PC-9 (cell line): ENCODE results near the gene C7orf33. TPM values are rescaled to one million over a fixed set of nuclear protein-coding genes. Genes with fewer than 3 reads are reported as not detected.
A peak's percentile ranks its signal among the peaks of the same experiment; 100 is the strongest.

Experiments used
- BruUV-seq: library from RNA; stranded (reverse); fragments of 400-500 nt; replicated peaks from 2 replicates; lab custom pipeline; 2021; lab: Mats Ljungman, UMichigan
- CTCF ChIA-PET: fragments of 300-600 bp; sonication (Branson Sonifier 250); formaldehyde crosslinking; loops from one replicate; lab custom pipeline; 2022; ENCODE audit warnings: antibody characterized with exemption; lab: Charles Lee
- POLR2A ChIA-PET: fragments of 300-600 bp; sonication (Branson Sonifier 250); formaldehyde crosslinking; loops from one replicate; lab custom pipeline; 2022; ENCODE audit warnings: antibody characterized with exemption; ENCODE audit not compliant: unreplicated experiment; lab: Charles Lee
- DNase-seq, 2 experiments: peaks; one replicate each; pipeline versions ENCODE4 v3.0.0 to v3.0.0-alpha.2; 2015 to 2022; ENCODE audit warnings: mixed read lengths in 1 of 2
- H2AFZ ChIP-seq: fragments of 200-600 bp; sonication (generic); 2 replicates; pipeline ENCODE4 v1.8.1; 2017; ENCODE audit warnings: antibody characterized with exemption
- H3F3A ChIP-seq: fragments of 200-600 bp; sonication (generic); 2 replicates; pipeline ENCODE4 v1.8.1; 2017; ENCODE audit warnings: antibody characterized with exemption, mild to moderate bottlenecking, low read depth; ENCODE audit not compliant: insufficient read depth
- H3K27ac ChIP-seq: fragments of 200-600 bp; sonication (generic); 2 replicates; pipeline ENCODE4 v1.6.1; 2016; ENCODE audit warnings: mixed run types
- H3K27me3 ChIP-seq: fragments of 200-600 bp; sonication (generic); 2 replicates; pipeline ENCODE4 v1.6.1; 2016; ENCODE audit warnings: low read depth, mixed run types; ENCODE audit not compliant: insufficient read depth
- H3K36me3 ChIP-seq: fragments of 200-600 bp; sonication (generic); 2 replicates; pipeline ENCODE4 v1.6.1; 2016; ENCODE audit warnings: low read depth, mixed run types
- H3K4me1 ChIP-seq: fragments of 200-600 bp; sonication (generic); replicated peaks from 2 replicates; pipeline ENCODE4 v1.6.1; 2016; ENCODE audit warnings: mixed run types; ENCODE audit not compliant: insufficient read depth
- H3K4me2 ChIP-seq: fragments of 200-600 bp; sonication (generic); 2 replicates; pipeline ENCODE4 v1.6.1; 2017; ENCODE audit warnings: mixed run types
- H3K4me3 ChIP-seq: fragments of 200-600 bp; sonication (generic); 2 replicates; pipeline ENCODE4 v1.6.1; 2016; ENCODE audit warnings: mixed run types
- H3K79me2 ChIP-seq: fragments of 200-600 bp; sonication (generic); 2 replicates; pipeline ENCODE4 v1.6.1; 2017; ENCODE audit warnings: low read depth, mixed run types
- H3K9me2 ChIP-seq: fragments of 200-600 bp; sonication (generic); 2 replicates; pipeline ENCODE4 v1.8.1; 2017; ENCODE audit warnings: mild to moderate bottlenecking; ENCODE audit not compliant: insufficient read depth
- H3K9me3 ChIP-seq: fragments of 200-600 bp; sonication (generic); 2 replicates; pipeline ENCODE4 v1.8.1; 2016; ENCODE audit warnings: low read depth; ENCODE audit not compliant: insufficient read depth
- H4K20me1 ChIP-seq: fragments of 200-600 bp; sonication (generic); 2 replicates; pipeline ENCODE4 v1.8.1; 2017; ENCODE audit not compliant: insufficient read depth
- EZH2 ChIP-seq: fragments of 200-600 bp; sonication (generic); IDR thresholded peaks from 2 replicates; pipeline ENCODE4 v1.8.0; 2017; ENCODE audit warnings: antibody characterized with exemption, low read depth
- intact Hi-C: fragments of 100-400 bp; cut with micrococcal nuclease; formaldehyde crosslinking; loops from one replicate; pipeline ENCODE4 v1.10.0; 2022; ENCODE audit not compliant: unreplicated experiment
- total RNA-seq: library from RNA; stranded (reverse); gene quantifications from 2 replicates; pipeline ENCODE4 v1.2.3, GENCODE V29; 2021
- TF ChIP-seq, protein P1 (sequence below): fragments of 200-600 bp; sonication (generic); conservative IDR thresholded peaks from 2 replicates; pipeline ENCODE4 v1.6.1; 2017; ENCODE audit warnings: mixed run types, antibody characterized with exemption, mild to moderate bottlenecking, moderate library complexity

C7orf33 gene
- total RNA-seq, 1 experiment from 2014 or later, result not detected

DNA sequence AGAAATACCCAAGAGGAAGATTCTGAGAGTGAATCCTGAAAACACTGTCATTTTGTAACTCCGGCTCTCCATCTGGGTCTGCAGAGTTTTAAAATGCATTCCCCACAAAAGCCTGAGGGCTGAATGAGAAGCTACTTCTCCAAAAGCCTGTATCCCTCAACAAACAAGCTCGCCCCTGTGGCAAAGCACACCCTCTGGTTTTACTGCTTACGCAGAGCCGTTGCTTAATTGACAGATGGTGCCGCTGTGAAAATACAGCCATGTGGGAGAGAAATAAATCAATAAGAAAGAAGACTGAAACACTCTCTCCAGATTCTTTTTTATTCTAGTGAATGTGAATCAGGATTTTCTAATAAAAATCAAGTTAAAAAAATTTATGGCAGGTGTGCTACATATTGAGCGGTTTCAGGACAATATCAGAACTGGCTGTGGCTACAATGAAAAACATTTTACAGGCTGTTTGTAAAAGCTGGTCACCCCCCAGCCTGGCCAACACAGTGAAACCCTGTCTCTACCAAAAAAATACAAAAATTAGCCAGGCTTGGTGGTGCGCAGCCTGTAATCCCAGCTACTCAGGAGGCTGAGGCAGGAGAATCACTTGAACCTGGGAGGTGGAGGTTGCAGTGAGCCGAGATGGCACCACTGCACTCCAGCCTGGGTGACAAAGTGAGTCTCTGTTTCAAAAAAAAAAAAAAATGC, 32.5 kb downstream of the C7orf33 start:
- DNase-seq, result peak in 1 of 2 experiments; percentile 5
- ChIA-PET POLR2A (no interaction called here), CTCF (no interaction called here)
- no TSS peak for BruUV-seq
- no peaks in the 10 kb centered on the region for H4K20me1 ChIP-seq
- H3K36me3 ChIP-seq, result no peaks in the 10 kb centered on the region
- intact Hi-C loops, result no loop called here
- H2AFZ ChIP-seq, result no peak overlapping the region
- H3F3A ChIP-seq, result no peaks in the 10 kb centered on the region
- no peak overlapping the region for H3K4me2 ChIP-seq
- no peaks in the 10 kb centered on the region for H3K79me2 ChIP-seq
- H3K4me1 ChIP-seq, result peaks cover 11% of the 10 kb centered on the region
- no peaks in the 10 kb centered on the region for H3K27me3 ChIP-seq
- no peak overlapping the region for H3K27ac ChIP-seq
- TF ChIP-seq, protein P1, sequence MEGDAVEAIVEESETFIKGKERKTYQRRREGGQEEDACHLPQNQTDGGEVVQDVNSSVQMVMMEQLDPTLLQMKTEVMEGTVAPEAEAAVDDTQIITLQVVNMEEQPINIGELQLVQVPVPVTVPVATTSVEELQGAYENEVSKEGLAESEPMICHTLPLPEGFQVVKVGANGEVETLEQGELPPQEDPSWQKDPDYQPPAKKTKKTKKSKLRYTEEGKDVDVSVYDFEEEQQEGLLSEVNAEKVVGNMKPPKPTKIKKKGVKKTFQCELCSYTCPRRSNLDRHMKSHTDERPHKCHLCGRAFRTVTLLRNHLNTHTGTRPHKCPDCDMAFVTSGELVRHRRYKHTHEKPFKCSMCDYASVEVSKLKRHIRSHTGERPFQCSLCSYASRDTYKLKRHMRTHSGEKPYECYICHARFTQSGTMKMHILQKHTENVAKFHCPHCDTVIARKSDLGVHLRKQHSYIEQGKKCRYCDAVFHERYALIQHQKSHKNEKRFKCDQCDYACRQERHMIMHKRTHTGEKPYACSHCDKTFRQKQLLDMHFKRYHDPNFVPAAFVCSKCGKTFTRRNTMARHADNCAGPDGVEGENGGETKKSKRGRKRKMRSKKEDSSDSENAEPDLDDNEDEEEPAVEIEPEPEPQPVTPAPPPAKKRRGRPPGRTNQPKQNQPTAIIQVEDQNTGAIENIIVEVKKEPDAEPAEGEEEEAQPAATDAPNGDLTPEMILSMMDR, result no peak
- TF ChIP-seq EZH2, result no peak
- H3K4me3 ChIP-seq, result no peak overlapping the region
- H3K9me2 ChIP-seq, result no peaks in the 10 kb centered on the region
- no peaks in the 10 kb centered on the region for H3K9me3 ChIP-seq

DNA sequence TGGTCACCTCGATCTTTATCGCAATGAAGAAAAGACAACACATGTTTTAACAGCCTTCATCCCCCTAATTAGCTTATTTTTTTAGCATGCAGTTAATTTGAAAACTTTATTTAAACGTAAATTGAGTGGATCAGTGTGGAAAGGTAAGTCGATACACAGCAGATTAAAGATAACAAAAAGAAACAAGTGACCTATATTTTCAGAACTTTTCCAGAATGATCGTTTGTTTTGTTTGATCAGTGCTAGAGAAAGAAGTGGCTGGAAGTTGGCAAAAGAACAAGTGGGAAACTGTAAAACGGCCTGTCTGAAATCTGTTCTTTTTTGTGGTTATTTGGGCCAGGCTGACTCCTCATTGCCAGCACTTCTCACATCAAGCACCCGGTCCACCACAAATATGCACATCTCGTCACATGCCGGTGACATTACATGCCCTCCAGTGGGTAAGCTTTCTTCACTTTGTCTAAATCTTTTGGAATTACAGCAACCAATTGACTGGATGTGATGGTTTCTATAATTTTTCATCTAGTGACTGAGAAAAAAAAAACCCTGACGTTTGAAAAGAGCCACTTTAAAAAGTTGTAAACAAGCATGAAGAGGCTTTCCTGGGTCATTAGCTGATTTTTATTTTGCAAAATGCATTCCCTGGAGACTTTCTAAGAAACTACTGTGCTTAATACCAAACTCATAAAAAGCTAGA, 33.2 kb downstream of the C7orf33 start:
- H2AFZ ChIP-seq, result no peak overlapping the region
- intact Hi-C loops, result no loop called here
- POLR2A ChIA-PET, result no interaction called here
- no peaks in the 10 kb centered on the region for H3K9me2 ChIP-seq
- no peaks in the 10 kb centered on the region for H4K20me1 ChIP-seq
- H3F3A ChIP-seq, result no peaks in the 10 kb centered on the region
- no TSS peak for BruUV-seq
- H3K4me3 ChIP-seq, result no peak overlapping the region
- no peaks in the 10 kb centered on the region for H3K27me3 ChIP-seq
- H3K79me2 ChIP-seq, result no peaks in the 10 kb centered on the region
- TF ChIP-seq, protein P1, result no peak
- no peak for TF ChIP-seq EZH2
- no peak overlapping the region for H3K27ac ChIP-seq
- DNase-seq, result no peak
- H3K36me3 ChIP-seq, result no peaks in the 10 kb centered on the region
- CTCF ChIA-PET, result interaction anchor here (0.7 kb wide), 2 partner anchors 75 to 1698 kb away, joined by 4 to 6 read pairs; partner anchors contain the start of gene CUL1
- H3K9me3 ChIP-seq, result no peaks in the 10 kb centered on the region
- H3K4me1 ChIP-seq, result peaks cover 11% of the 10 kb centered on the region
- H3K4me2 ChIP-seq, result no peak overlapping the region

DNA sequence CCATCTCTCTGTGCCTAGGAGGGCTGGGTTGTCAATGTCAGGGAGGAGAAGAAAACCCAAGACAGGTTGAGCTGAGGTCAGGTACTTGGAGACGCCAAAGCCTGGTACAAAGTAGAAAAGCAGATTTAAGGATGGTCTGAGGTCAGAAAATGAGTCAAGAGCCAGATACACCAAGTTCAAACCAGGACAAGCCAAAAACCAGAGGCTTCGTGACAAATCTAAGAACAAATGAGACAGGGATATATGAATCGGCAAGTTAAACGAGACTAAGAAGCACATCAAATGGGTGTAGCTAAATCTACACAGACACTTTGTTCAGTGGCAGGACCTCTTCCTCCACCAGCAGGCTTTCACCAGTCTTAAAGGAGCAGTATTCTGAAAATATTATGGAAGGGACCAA, 34.2 kb downstream of the C7orf33 start:
- Histone ChIP-seq H3F3A (no peaks in the 10 kb centered on the region), H4K20me1 (no peaks in the 10 kb centered on the region), H3K4me3 (no peak overlapping the region), H3K4me1 (peaks cover 11% of the 10 kb centered on the region), H3K36me3 (no peaks in the 10 kb centered on the region), H3K27me3 (no peaks in the 10 kb centered on the region), H2AFZ (no peak overlapping the region), H3K27ac (no peak overlapping the region), H3K9me2 (no peaks in the 10 kb centered on the region), H3K79me2 (no peaks in the 10 kb centered on the region), H3K9me3 (no peaks in the 10 kb centered on the region), H3K4me2 (no peak overlapping the region)
- BruUV-seq, result no TSS peak
- ChIA-PET POLR2A (no interaction called here), CTCF (no interaction called here)
- TF ChIP-seq, protein P1, result no peak
- no peak for TF ChIP-seq EZH2
- no peak for DNase-seq
- intact Hi-C loops, result no loop called here
